Osteoblast (primary cell): ENCODE results near the gene POU3F2. TPM values are rescaled to one million over a fixed set of nuclear protein-coding genes. Genes with fewer than 3 reads are reported as not detected.

ENCODE experiments used
- DNase-seq: peaks from one replicate; pipeline ENCODE4 v3.0.0; 2011; ENCODE audit warnings: low spot score, mixed read lengths; ENCODE audit not compliant: insufficient read length; ENCODE audit errors: missing footprints
- H2AFZ ChIP-seq: 2 replicates; pipeline ENCODE4 v1.6.0; 2011; ENCODE audit warnings: mild to moderate bottlenecking, low read length
- H3K27ac ChIP-seq: 2 replicates; pipeline ENCODE4 v1.5.1; 2011; ENCODE audit warnings: mild to moderate bottlenecking, low read depth, low read length, moderate library complexity
- H3K27me3 ChIP-seq: 2 replicates; pipeline ENCODE4 v1.6.0; 2012; ENCODE audit warnings: mild to moderate bottlenecking, control low read depth, inconsistent platforms, low read length, moderate library complexity; ENCODE audit not compliant: insufficient read depth
- H3K36me3 ChIP-seq: 2 replicates; pipeline ENCODE4 v1.5.1; 2011; ENCODE audit warnings: mild to moderate bottlenecking, low read length, control low read depth, moderate library complexity; ENCODE audit not compliant: insufficient read depth
- H3K4me1 ChIP-seq: 2 replicates; pipeline ENCODE4 v1.5.1; 2011; ENCODE audit warnings: mild to moderate bottlenecking, low read length, control low read depth, moderate library complexity; ENCODE audit not compliant: insufficient read depth
- H3K4me2 ChIP-seq: 2 replicates; pipeline ENCODE4 v1.6.0; 2011; ENCODE audit warnings: mild to moderate bottlenecking, low read length; ENCODE audit not compliant: insufficient read depth
- H3K4me3 ChIP-seq: fragments of 200-600 bp; sonication (generic); 3 replicates; pipeline ENCODE4 v1.5.1; 2012; ENCODE audit warnings: mild to moderate bottlenecking, low read length, inconsistent platforms; ENCODE audit not compliant: insufficient read depth
- H3K79me2 ChIP-seq: 2 replicates; pipeline ENCODE4 v1.6.0; 2012; ENCODE audit warnings: mild to moderate bottlenecking, low read length, control low read depth, inconsistent platforms; ENCODE audit not compliant: insufficient read depth
- H3K9me3 ChIP-seq: 2 replicates; pipeline ENCODE4 v1.5.1; 2011; ENCODE audit warnings: low read depth, low read length, control low read depth
- H4K20me1 ChIP-seq: 2 replicates; pipeline ENCODE4 v1.6.0; 2012; ENCODE audit warnings: mild to moderate bottlenecking, low read length, control low read depth; ENCODE audit not compliant: insufficient read depth
- total RNA-seq: library from RNA; depleted of rRNA; stranded (reverse); fragments of >200 nt; gene quantifications from 2 replicates; pipeline ENCODE4 v1.2.3, GENCODE V29; 2012
- TF ChIP-seq, protein P1 (sequence below): IDR thresholded peaks from 2 replicates; pipeline ENCODE4 v1.5.1; 2011; ENCODE audit warnings: mild to moderate bottlenecking, low read depth, low read length, moderate library complexity; ENCODE audit errors: extremely low read depth

Gene POU3F2
- total RNA-seq, 1 donor: not detected

DNA sequence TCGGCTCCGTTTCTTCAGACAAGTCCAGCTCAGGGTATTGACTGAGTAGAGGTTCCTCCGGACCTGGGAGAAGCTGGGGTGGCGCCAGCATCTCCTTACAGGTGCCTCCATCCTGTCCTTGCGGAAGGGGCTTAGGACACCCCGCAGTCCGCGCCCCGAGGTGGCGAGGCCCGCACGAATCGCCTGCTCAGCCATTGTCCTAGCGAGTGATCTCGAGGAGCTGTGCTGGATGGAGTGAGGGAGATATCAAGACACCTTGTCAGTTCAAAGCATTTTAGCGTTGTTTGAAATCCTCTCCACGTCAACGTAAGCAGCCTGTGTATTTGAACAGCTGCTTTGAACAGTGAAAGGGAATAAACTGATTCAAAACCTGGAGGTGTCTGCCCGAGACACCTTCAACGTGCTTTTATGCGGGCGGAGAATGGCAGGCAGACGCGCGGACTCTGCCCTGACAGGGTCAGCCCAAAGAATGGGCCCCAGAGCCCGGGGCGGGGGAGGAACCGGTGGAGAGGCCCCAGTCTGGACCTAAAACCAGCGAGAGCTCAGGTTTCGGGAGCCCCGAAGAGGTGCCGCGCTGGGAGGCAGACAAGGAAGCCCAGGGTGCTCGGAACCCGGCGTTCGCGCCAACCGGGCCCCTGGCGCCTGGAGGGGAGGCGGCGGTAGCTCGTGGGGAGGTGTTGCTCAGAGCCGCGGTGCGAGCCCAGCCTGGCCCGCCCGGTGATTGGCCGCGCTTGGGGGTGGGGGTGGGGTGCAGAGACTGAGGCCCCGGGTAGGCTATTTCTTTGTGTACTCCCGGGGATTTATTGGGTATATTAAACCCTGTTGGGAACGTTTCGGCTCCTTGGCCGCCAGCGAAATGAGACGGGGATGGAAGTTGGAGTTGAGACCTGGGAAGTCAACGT lies 3.1 kb upstream of the POU3F2 start:
- Histone ChIP-seq H3K4me3 (no peak overlapping the region), H4K20me1 (no peaks in the 10 kb centered on the region), H3K4me1 (peaks cover 15% of the 10 kb centered on the region), H3K9me3 (no peaks in the 10 kb centered on the region), H3K36me3 (no peaks in the 10 kb centered on the region), H3K27ac (no peak overlapping the region), H3K4me2 (no peak overlapping the region), H2AFZ (no peak overlapping the region), H3K79me2 (no peaks in the 10 kb centered on the region), H3K27me3 (peaks cover 74% of the 10 kb centered on the region)
- DNase-seq: peak; percentile 73
- TF ChIP-seq, protein P1, sequence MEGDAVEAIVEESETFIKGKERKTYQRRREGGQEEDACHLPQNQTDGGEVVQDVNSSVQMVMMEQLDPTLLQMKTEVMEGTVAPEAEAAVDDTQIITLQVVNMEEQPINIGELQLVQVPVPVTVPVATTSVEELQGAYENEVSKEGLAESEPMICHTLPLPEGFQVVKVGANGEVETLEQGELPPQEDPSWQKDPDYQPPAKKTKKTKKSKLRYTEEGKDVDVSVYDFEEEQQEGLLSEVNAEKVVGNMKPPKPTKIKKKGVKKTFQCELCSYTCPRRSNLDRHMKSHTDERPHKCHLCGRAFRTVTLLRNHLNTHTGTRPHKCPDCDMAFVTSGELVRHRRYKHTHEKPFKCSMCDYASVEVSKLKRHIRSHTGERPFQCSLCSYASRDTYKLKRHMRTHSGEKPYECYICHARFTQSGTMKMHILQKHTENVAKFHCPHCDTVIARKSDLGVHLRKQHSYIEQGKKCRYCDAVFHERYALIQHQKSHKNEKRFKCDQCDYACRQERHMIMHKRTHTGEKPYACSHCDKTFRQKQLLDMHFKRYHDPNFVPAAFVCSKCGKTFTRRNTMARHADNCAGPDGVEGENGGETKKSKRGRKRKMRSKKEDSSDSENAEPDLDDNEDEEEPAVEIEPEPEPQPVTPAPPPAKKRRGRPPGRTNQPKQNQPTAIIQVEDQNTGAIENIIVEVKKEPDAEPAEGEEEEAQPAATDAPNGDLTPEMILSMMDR: no peak

DNA sequence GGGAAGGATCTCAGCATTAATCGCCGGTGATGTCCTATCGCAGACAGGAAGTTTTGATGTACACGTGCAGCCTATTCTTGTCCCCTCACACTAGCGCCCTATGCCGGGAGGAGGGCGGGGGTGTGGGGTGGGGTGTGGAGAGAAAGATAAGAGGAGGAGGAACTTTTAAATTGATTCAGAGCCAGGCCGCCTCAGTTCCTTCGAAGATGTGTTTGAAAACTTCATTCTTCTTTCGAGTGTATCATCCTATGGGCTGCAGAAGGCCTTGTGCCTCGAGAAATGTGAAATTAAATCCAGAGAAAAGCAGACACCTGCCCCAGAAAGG lies 2.5 kb upstream of the POU3F2 start:
- H3K79me2 ChIP-seq: no peaks in the 10 kb centered on the region
- TF ChIP-seq, protein P1: no peak
- H3K27me3 ChIP-seq: peaks cover 74% of the 10 kb centered on the region
- H3K9me3 ChIP-seq: no peaks in the 10 kb centered on the region
- no peaks in the 10 kb centered on the region for H4K20me1 ChIP-seq
- no peaks in the 10 kb centered on the region for H3K36me3 ChIP-seq
- DNase-seq: no peak
- no peak overlapping the region for H3K27ac ChIP-seq
- H3K4me3 ChIP-seq: peak overlapping the region; percentile 71
- H2AFZ ChIP-seq: no peak overlapping the region
- peak overlapping the region; percentile 84 for H3K4me2 ChIP-seq
- peaks cover 15% of the 10 kb centered on the region for H3K4me1 ChIP-seq

DNA sequence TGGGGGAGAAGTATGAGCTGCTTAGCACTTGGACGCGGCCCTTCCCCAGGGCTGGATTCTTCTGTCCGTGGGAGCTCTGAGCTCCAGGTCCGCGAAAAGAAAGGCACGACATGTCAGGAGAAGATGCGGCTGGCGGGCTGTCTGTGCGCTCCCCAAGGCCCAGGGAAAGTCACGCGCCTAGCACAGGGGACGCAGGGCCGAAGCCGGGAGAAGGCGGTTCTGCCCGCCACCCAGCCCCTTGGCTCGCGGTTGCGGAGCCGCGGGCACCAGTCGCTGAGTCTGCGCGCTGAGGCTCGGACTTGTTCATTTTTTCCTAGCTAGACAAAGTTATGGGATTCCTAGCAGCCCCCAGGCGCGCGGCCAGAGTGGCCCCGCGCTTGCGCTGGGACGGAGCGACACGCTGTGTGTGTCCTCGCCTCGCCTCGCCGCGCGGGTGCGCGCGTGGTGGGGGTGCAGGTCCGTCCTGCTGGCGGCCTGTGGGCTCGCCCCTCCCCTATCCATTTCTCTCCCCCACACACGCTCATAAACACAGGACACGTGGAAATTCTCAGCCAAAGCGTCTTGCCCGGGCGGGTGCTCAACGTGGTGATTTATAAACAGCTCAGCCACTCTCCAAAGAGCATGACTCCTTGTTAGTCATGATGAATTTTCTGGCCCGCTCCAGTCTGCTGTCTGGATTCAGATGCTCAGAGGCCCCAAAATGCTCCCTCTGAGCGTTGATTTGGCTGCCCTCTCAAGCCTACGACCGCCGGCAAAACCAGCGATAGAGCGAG lies 1.9 kb upstream of the POU3F2 start:
- Histone ChIP-seq H3K79me2 (no peaks in the 10 kb centered on the region), H3K9me3 (no peaks in the 10 kb centered on the region), H3K4me3 (peak overlapping the region; percentile 71), H3K4me1 (peaks cover 15% of the 10 kb centered on the region), H3K36me3 (no peaks in the 10 kb centered on the region), H3K27me3 (peaks cover 74% of the 10 kb centered on the region), H4K20me1 (no peaks in the 10 kb centered on the region), H3K27ac (no peak overlapping the region), H2AFZ (peak overlapping the region; percentile 79), H3K4me2 (peak overlapping the region; percentile 84)
- peak; percentile 99 for DNase-seq
- TF ChIP-seq, protein P1: no peak

DNA sequence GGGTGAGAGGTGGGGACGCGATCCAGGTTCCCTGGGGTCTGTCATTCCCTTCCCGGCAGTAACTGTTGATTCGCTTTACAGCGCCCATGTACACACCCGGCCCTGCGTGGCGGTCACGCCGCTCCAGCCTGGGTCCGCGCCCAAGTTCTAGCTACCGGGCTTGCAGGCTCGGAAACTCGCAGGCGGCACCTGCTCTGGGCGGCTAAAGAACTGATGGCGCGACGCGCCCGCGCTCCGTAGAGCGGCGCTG lies 1.4 kb upstream of the POU3F2 start:
- TF ChIP-seq, protein P1: no peak
- Histone ChIP-seq H3K4me2 (peak overlapping the region; percentile 84), H3K4me3 (peak overlapping the region; percentile 71), H3K79me2 (no peaks in the 10 kb centered on the region), H3K4me1 (peaks cover 15% of the 10 kb centered on the region), H3K36me3 (no peaks in the 10 kb centered on the region), H2AFZ (peak overlapping the region; percentile 79), H3K27ac (no peak overlapping the region), H3K27me3 (peaks cover 74% of the 10 kb centered on the region), H4K20me1 (no peaks in the 10 kb centered on the region), H3K9me3 (no peaks in the 10 kb centered on the region)
- DNase-seq: peak; percentile 91
